Stimulated activated CD8-positive, alpha-beta memory T cell treated with anti-CD3 and anti-CD28 coated beads, Interleukin-7, amount 100 ng/mL, for 48 hours (primary cell): ENCODE results near the gene SCGB1C2.
"Not testable (repeated sequence)": the region's sequence is repeated elsewhere in the genome, so short reads cannot be mapped to it uniquely, and the experiment has no call there.

Experiments used
- DNase-seq, 2 donors: peaks; one replicate each; pipeline ENCODE4 v3.0.0-alpha.2; 2020; ENCODE audit warnings: low read depth in 1 of 2; ENCODE audit errors: extremely low read depth in 1 of 2

Gene SCGB1C2

DNA sequence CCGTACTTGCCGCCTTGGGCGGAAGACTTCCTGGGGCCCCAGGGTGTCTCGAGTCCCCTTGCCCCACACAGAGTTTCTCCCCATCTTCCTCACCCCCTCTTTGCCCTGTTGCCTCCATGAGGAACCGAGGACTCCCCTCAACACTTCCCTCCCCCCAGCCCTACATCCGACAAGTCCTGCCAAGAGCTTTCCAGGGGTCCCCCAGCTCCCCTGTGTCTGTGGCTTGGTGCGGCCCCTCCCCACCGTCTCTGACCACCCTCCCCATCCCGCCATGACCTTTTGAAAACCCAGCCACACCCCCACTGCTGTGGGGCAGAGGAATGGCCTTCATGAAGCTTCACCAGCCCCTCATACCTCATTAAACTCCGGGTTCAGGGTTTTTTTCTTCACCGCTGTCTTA, 11.4 kb downstream of the SCGB1C2 start:
- no peak for DNase-seq

DNA sequence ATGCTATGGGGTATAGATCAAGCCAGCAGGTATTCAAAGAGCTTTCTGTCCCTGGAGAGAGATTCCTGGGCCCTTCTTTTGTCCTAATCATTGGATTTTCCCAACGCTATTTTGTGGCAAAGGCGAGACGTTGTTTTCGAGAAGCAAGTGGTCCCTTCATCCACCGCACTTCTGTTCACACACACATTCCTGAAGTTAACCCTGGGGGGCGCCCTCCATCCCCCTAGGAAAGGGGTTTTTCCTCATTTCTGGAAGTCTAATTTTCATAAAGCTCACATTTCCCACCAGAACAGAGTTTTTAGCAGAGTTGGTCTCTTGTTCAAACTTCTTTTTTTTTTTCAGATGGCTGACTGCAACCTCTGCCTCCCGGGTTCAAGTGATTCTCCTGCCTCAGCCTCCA, 11.9 kb downstream of the SCGB1C2 start:
- no peak for DNase-seq

DNA sequence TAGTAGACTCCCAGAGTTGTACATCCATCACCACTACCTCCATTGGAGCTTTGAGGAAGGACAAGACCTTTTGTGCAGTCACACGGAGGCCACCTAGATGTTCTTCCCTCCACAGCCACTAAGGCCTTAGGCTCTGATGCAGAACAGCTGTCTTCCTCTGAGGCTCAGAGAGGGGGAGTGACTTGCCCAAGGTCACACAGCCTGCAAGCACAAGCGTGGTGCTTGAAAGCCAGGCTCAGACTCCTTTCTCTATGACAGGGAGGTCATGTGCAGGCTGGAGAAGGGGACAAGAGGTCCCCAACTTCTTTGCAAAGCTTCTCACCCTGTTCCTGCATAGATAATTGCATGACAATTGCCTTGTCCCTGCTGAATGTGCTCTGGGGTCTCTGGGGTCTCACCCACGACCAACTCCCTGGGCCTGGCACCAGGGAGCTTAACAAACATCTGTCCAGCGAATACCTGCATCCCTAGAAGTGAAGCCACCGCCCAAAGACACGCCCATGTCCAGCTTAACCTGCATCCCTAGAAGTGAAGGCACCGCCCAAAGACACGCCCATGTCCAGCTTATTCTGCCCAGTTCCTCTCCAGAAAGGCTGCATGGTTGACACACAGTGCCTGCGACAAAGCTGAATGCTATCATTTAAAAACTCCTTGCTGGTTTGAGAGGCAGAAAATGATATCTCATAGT, 12.7 kb downstream of the SCGB1C2 start:
- DNase-seq = no peak

DNA sequence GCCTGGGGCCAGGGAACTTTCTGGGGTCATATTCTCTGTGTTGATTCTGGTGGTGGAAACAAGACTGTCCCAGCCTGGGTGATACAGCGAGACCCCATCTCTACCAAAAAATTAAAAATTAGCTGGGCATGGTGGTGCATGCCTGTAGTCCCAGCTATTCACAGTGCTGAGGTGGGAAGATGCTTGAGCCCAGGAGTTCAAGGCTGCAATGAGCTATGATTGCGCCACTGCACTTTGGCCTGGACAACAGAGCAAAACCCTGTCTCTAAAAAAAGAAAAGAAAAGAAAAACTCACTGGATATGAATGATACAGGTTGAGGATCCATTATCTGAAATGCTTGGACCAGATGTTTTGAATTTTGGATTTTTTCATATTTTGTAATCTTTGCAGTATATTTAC, 13.6 kb downstream of the SCGB1C2 start:
- DNase-seq = no peak

- DNase-seq = no peak
Measured at GRCh38 chr17:151886-152859, 14.8 kb downstream of the SCGB1C2 start.

- no peak for DNase-seq
Measured at GRCh38 chr17:152860-153420, 15.6 kb downstream of the SCGB1C2 start.

DNA sequence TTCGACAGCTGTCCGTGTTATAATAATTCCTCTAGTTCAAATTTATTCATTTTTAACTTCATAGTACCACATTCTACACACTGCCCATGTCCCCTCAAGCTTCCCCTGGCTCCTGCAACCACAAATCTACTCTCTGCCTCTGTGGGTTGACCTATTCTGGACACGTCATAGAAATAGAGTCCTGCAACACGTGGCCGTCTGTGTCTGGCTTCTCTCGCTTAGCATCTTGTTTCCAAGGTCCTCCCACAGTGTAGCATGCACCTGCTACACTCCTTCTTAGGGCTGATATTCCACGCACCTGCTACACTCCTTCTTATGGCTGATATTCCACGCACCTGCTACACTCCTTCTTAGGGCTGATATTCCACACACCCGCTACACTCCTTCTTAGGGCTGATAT, 16.5 kb downstream of the SCGB1C2 start:
- no peak for DNase-seq

DNA sequence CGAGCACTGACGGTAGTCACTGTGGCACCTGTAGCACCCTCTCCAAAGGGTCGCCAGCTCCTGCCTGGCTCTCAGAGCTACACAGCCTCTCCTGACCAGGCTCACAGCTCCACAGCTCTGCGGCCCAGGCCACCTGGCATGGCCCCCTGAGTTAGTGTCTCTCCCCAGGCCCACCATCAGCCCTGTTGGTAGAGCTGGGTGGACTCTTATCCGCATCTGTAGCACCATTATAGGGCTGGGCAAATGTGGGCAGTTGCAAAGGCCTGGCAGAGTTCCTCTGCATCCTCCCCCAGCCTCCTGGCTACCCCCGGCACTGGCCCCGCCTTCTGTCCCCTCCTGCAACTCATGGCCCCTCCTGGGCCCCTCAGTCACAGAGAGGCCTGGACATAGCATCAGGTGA, 18.2 kb downstream of the SCGB1C2 start:
- no peak for DNase-seq

- DNase-seq = no peak
Measured at GRCh38 chr17:156094-156621, 18.8 kb downstream of the SCGB1C2 start.

DNA sequence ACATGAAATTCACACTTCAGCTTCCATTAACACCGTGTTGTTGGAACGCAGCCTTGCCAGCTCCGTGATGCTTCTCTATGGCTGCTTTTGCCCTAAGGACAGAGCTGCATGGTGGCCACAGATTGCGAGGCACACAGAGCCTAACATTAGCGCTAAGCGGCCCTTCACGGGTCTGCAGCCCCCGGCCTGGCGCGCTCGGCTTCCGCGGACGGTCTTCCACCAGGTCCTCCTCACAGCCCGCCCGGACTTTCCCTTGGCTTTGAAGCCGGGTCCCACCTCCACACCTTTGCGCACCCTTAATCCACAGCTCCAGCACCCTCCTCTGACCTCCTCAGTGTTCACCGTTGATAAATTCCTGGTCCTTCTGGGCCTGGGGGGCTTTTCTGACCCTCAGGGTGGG, 19.6 kb downstream of the SCGB1C2 start:
- DNase-seq = no peak

GRCh38 chr17:157901-158300, 20.5 kb downstream of the SCGB1C2 start:
- DNase-seq = no peak

- DNase-seq = no peak
Measured at GRCh38 chr17:158379-158778, 21.0 kb downstream of the SCGB1C2 start.

DNA sequence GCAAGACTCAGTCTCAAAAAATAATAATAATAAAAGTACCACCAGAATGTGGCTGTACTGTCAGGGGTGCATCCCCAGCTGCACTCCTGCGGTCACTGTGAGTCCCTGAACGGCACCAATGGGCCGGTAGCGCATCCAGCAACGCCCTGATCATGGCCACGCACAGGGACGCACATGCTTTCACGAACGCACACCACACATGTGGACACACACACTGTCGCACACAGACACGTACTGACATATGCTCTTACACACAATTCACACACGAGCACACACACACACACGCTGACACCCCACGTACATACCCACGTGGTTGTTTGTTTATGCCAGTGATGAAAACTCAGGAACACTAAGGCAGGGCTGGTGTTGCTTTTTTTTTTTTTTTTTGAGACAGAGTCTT, 22.2 kb downstream of the SCGB1C2 start:
- DNase-seq = no peak

DNA sequence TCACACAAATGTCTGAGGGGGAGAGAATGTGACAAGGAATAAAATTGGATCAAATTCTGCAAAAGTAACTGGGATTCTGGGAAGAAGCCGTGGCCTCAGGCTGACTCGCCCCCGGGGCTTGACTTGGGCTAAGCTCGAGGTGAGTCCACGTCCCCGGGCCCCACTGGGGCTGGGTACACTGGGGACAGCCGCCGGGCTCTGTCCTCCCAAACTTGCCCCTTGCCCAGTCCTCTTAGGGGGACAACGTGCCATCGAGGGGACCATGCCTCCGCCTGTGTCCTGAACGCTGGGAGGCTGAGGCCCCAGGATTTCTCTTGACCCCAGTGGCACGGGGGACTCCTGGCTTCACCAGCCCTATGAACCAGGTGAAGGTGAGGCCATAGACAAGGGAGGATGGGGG, 23.0 kb downstream of the SCGB1C2 start:
- DNase-seq = no peak

DNA sequence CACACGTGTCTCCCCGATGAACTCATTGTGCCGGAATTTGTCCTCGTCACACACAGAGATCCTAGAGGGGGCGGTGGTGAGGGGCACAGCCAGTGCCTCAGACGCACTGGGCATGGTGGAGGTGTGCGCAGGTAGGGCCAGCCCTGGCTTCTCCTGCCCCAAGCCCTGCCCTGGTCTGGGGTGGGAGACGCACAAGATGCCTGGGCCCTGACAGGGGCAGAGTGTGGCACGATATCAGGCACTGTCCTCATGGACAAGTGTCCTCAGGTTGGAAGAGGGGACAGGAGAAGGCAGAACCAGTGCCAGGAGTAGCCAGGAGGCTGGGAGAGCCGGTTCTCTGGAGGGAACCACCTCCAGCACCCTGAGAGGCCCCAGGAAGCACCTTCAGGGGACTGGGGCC, 24.1 kb downstream of the SCGB1C2 start:
- no peak for DNase-seq

- no peak for DNase-seq
Measured at GRCh38 chr17:162689-163088, 25.3 kb downstream of the SCGB1C2 start.

- DNase-seq = no peak
Measured at GRCh38 chr17:163514-164098, 26.2 kb downstream of the SCGB1C2 start.

DNA sequence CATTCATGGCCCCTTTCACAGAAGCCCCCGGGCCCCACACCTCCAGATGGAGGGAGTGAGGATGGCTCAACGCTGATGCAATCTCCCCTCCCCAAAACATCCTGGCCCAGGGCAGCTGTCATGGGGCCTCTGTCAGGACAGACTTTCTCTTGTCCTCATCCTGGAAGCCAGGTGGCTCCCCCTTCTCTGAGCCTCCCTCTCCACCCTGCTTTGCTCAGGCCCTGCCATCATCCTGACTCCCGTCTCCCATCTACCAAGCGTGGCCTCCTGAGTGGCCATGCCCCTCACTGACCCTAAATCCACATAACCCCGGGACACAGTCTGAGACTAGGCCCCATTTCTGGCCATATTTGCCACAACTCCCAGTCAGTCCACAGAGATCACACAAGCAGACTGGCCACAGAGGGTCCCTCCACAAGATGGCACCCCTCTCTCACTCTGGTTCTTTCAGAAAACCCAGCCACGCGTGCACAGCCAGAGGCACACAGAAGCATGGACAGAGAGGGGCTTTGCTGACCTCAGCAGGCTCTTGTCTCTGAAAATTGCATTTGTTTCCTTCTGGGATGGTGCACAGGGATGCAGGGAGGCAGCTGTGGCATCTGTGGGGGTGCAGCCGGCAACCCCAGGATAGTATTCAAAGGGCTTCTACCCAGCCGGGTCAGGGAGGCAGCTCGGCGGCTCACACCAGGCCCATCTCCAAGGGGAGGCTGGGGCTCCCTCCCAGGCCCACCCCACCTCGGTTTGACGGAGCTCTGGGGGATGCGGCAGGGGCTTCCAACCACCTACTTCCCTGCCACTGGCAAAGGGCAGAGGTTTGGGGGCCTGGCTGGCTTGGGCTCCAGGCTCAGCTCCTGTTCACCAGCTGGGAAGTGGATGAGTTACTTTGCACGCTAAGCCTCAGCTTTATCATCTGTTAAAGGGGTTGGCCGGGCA, 27.2 kb downstream of the SCGB1C2 start:
- no peak for DNase-seq

GRCh38 chr17:165939-166338, 28.6 kb downstream of the SCGB1C2 start:
- DNase-seq = no peak

DNA sequence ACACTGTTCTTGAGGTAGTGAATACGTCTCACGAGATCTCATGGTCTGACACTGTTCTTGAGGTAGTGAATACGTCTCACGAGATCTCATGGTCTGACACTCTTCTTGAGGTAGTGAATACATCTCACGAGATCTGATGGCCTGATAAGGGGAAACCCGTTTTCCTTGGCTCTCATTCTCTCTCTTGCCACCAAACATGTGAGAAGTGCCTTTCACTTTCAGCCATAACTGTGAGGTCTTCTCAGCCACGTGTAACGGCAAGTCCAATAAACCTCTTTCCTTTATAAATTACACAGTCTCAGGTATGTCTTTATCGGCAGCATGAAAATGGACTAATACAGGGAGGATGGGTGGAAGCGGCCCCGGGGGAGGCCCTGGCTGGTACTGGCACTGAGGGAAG, 31.2 kb downstream of the SCGB1C2 start:
- DNase-seq = not testable (repeated sequence)
